ENCODE results near the gene RAB14.

DNA sequence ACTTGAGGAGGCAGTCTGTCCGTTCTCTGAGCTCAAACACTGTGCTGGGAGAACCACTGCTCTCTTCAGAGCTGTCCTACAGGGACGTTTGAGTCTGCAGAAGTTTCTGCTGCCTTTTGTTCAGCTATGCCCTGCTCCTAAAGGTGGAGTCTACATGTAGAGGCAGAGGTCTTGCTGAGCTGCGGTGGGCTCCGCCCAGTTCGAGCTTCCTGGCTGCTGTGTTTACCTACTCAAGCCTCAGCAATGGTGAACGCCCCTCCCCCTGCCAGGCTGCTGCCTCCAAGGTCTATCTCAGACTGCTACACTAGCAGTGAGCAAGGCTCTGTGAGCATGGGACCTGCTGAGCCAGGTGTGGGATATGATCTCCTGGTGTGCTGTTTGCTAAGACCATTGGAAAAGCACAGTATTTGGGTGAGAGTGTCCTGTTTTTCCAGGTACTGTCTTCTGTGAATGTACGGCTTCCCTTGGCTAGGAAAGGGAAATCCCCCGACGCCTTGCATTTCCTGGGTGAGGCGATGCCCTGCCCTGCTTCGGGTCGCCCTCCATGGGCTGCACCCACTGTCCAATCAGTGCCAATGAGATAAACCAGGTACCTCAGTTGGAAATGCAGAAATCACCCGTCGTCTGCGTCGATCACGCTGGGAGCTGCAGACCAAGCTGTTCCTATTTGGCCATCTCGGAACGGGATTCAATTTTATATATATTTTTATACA lies 68.4 kb downstream of the RAB14 start:
- TF ChIP-seq, protein P1, sequence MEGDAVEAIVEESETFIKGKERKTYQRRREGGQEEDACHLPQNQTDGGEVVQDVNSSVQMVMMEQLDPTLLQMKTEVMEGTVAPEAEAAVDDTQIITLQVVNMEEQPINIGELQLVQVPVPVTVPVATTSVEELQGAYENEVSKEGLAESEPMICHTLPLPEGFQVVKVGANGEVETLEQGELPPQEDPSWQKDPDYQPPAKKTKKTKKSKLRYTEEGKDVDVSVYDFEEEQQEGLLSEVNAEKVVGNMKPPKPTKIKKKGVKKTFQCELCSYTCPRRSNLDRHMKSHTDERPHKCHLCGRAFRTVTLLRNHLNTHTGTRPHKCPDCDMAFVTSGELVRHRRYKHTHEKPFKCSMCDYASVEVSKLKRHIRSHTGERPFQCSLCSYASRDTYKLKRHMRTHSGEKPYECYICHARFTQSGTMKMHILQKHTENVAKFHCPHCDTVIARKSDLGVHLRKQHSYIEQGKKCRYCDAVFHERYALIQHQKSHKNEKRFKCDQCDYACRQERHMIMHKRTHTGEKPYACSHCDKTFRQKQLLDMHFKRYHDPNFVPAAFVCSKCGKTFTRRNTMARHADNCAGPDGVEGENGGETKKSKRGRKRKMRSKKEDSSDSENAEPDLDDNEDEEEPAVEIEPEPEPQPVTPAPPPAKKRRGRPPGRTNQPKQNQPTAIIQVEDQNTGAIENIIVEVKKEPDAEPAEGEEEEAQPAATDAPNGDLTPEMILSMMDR (conservative IDR thresholded peaks at IDR 0.05), result no peak
- TF ChIP-seq EZH2 (IDR thresholded peaks at IDR 0.05; ENCODE audit: low read depth), result no peak
